SK-N-SH (cell line): ENCODE data around the gene COL5A1. TPM values are rescaled to one million over a fixed set of nuclear protein-coding genes. Genes with fewer than 3 reads are reported as not detected.

Experiments
- CTCF ChIA-PET: fragments of 300-600, 350-600 bp; formaldehyde crosslinking; extraction: SDS; loops from one replicate; lab custom pipeline; 2021; lab: Yijun Ruan, JAX
- POLR2A ChIA-PET: fragments of 350-600 bp; sonication (Branson Sonifier 250); formaldehyde crosslinking; extraction: SDS; loops from one replicate; lab custom pipeline; 2020; ENCODE audit warnings: antibody characterized with exemption, inconsistent platforms; lab: Yijun Ruan, JAX
- DNase-seq: peaks from one replicate; pipeline ENCODE4 v3.0.0; 2012
- H2AFZ ChIP-seq: fragments of 200-600 bp; sonication (generic); 2 replicates; pipeline ENCODE4 v1.8.1; 2016; ENCODE audit warnings: antibody characterized with exemption, mild to moderate bottlenecking, low read depth
- H3F3A ChIP-seq: fragments of 200-600 bp; sonication (generic); replicated peaks from 2 replicates; pipeline ENCODE3; 2016; ENCODE audit warnings: antibody characterized with exemption, mild to moderate bottlenecking; ENCODE audit not compliant: insufficient read depth
- H3K27ac ChIP-seq, 2 experiments: fragments of 200-500 bp in 1 of 2; fragments of 200-600 bp in 1 of 2; sonication (Bioruptor generic) in 1 of 2; sonication (generic), shearing (Covaris generic) in 1 of 2; 2 replicates each; pipeline versions ENCODE4 v1.5.1 to v1.6.1; 2014 to 2016; ENCODE audit warnings: low read depth in 2 of 2, inconsistent platforms in 1 of 2, low read length in 1 of 2, mild to moderate bottlenecking in 1 of 2, mixed read lengths in 1 of 2
- H3K27me3 ChIP-seq: fragments of 200-600 bp; sonication (generic), shearing (Covaris generic); 2 replicates; pipeline ENCODE4 v1.6.1; 2016; ENCODE audit warnings: mixed run types; ENCODE audit not compliant: insufficient read depth
- H3K36me3 ChIP-seq, 2 experiments: fragments of 200-500 bp in 1 of 2; fragments of 200-600 bp in 1 of 2; sonication (Bioruptor generic) in 1 of 2; sonication (generic) in 1 of 2; replicated peaks in 1 of 2; 2 replicates each; pipeline versions ENCODE3 to v1.5.1; 2014 to 2016; ENCODE audit warnings: low read length in 1 of 2, mild to moderate bottlenecking in 1 of 2; ENCODE audit not compliant: insufficient read depth in 2 of 2, control insufficient read depth in 1 of 2
- H3K4me1 ChIP-seq, 2 experiments: fragments of 200-500 bp in 1 of 2; fragments of 200-600 bp in 1 of 2; sonication (Bioruptor generic) in 1 of 2; sonication (generic), shearing (Covaris generic) in 1 of 2; 2 replicates each; pipeline versions ENCODE4 v1.5.1 to v1.6.1; 2014 to 2016; ENCODE audit warnings: low read depth in 1 of 2, low read length in 1 of 2, mixed run types in 1 of 2; ENCODE audit not compliant: insufficient read depth in 2 of 2, control insufficient read depth in 1 of 2
- H3K4me2 ChIP-seq: fragments of 200-600 bp; sonication (generic), shearing (Covaris generic); 2 replicates; pipeline ENCODE4 v1.6.1; 2017; ENCODE audit warnings: mixed run types
- H3K4me3 ChIP-seq, 2 experiments: fragments of 200-500 bp in 1 of 2; fragments of 200-600 bp in 1 of 2; sonication (Bioruptor generic) in 1 of 2; sonication (generic), shearing (Covaris generic) in 1 of 2; 2 replicates each; pipeline versions ENCODE4 v1.5.1 to v1.8.1; 2014 to 2016; ENCODE audit warnings: low read depth in 2 of 2, inconsistent platforms in 1 of 2, low read length in 1 of 2, mild to moderate bottlenecking in 1 of 2, mixed read lengths in 1 of 2, moderate library complexity in 1 of 2
- H3K79me2 ChIP-seq: fragments of 200-600 bp; sonication (generic); 2 replicates; pipeline ENCODE4 v1.8.1; 2017; ENCODE audit warnings: mild to moderate bottlenecking; ENCODE audit not compliant: insufficient read depth
- H3K9ac ChIP-seq: fragments of 200-600 bp; sonication (generic); 2 replicates; pipeline ENCODE4 v1.6.1; 2017; ENCODE audit warnings: mixed run types
- H3K9me2 ChIP-seq: fragments of 200-600 bp; sonication (generic); 2 replicates; pipeline ENCODE4 v1.6.1; 2017; ENCODE audit warnings: mixed run types
- H3K9me3 ChIP-seq: fragments of 200-600 bp; sonication (generic); 2 replicates; pipeline ENCODE4 v1.6.1; 2017; ENCODE audit warnings: mixed run types, mild to moderate bottlenecking, moderate library complexity
- H4K20me1 ChIP-seq: fragments of 200-600 bp; sonication (generic); 2 replicates; pipeline ENCODE4 v1.6.1; 2017; ENCODE audit warnings: mild to moderate bottlenecking, mixed run types; ENCODE audit not compliant: insufficient read depth
- CHD2 ChIP-seq: fragments of 150-350 bp; IDR thresholded peaks from 2 replicates; pipeline ENCODE4 v1.6.1; 2018; ENCODE audit warnings: low read length; ENCODE audit not compliant: partially characterized antibody
- CTCF ChIP-seq: fragments of 200-600 bp; sonication (generic); IDR thresholded peaks from 2 replicates; pipeline ENCODE4 v1.6.1; 2017; ENCODE audit warnings: antibody characterized with exemption, mild to moderate bottlenecking, moderate library complexity
- EP300 ChIP-seq, 2 experiments: IDR thresholded peaks; 2 replicates each; pipeline versions ENCODE4 v1.4.0 to v1.6.1; 2012; ENCODE audit warnings: borderline replicate concordance in 1 of 2, low read depth in 1 of 2, low read length in 1 of 2
- FOXM1 ChIP-seq: IDR thresholded peaks from 2 replicates; pipeline ENCODE4 v1.4.0; 2012; ENCODE audit warnings: low read depth, mild to moderate bottlenecking
- NRF1 ChIP-seq: IDR thresholded peaks from 2 replicates; pipeline ENCODE4 v1.6.1; 2012; ENCODE audit warnings: low read depth, mild to moderate bottlenecking, low read length
- RAD21 ChIP-seq: IDR thresholded peaks from 2 replicates; pipeline ENCODE4 v1.6.1; 2012; ENCODE audit warnings: mild to moderate bottlenecking, low read length
- RCOR1 ChIP-seq: fragments of 150-350 bp; IDR thresholded peaks from 2 replicates; pipeline ENCODE4 v1.6.1; 2017; ENCODE audit warnings: antibody characterized with exemption, low read length
- YY1 ChIP-seq: IDR thresholded peaks from 2 replicates; pipeline ENCODE4 v1.4.0; 2012; ENCODE audit warnings: low read depth, mild to moderate bottlenecking
- whole genome bisulfite sequencing: methylation state at CpG from one replicate; pipeline ENCODE4 v1.1.6; 2017; ENCODE audit warnings: low lambda C conversion rate; 5-methylcytosine and 5-hydroxymethylcytosine counted together
- polyA plus RNA-seq, 3 experiments: library from polyadenylated mRNA; depleted of rRNA; stranded (reverse); fragments of >200 nt; gene quantifications; 2 replicates each; pipeline ENCODE4 v1.2.3, GENCODE V29; 2012

The COL5A1 gene
- polyA plus RNA-seq, 1 of the 3 experiments (the other 2 are of a cell fraction) = 73.8 TPM

GRCh38 chr9:134742822-134743535, 101.4 kb downstream of the COL5A1 start:
- Histone ChIP-seq H3K36me3 (peaks cover 40 to 61% of the 10 kb centered on the region in 2 experiments), H3F3A (peaks cover 82% of the 10 kb centered on the region), H3K9ac (no peak overlapping the region), H3K4me1 (no peaks in the 10 kb centered on the region; a peak in 1 of 4 replicates), H3K27me3 (no peaks in the 10 kb centered on the region), H3K4me3 (no peak overlapping the region), H3K9me2 (no peaks in the 10 kb centered on the region), H4K20me1 (peaks cover 86% of the 10 kb centered on the region), H3K79me2 (peaks cover 16% of the 10 kb centered on the region), H3K4me2 (no peak overlapping the region), H3K27ac (no peak overlapping the region), H3K9me3 (no peaks in the 10 kb centered on the region), H2AFZ (no peak overlapping the region)
- TF ChIP-seq CTCF (peak; percentile 27), EP300 (IDR thresholded peaks at IDR 0.05; ENCODE audit: borderline replicate concordance in 1 of 2, low read depth in 1 of 2, low read length in 1 of 2) (no peak)
- POLR2A ChIA-PET = no interaction called here
- DNase-seq = no peak
- CTCF ChIA-PET = interaction anchor here (0.6 to 15.1 kb wide), 7 partner anchors 8 to 293 kb away, joined by 3 to 348 read pairs (median 5); no protein-coding TSS in a partner anchor
- 89% methylated on average over 16 of the region's 22 CpGs for WGBS

GRCh38 chr9:134743853-134744252, 102.2 kb downstream of the COL5A1 start:
- Histone ChIP-seq H3K4me3 (no peak overlapping the region), H3K9me2 (no peaks in the 10 kb centered on the region), H3K79me2 (peaks cover 22% of the 10 kb centered on the region), H3F3A (peaks cover 83% of the 10 kb centered on the region), H3K36me3 (peaks cover 33 to 65% of the 10 kb centered on the region in 2 experiments), H3K4me2 (no peak overlapping the region), H3K9me3 (no peaks in the 10 kb centered on the region), H3K9ac (no peak overlapping the region), H2AFZ (no peak overlapping the region), H4K20me1 (peaks cover 84% of the 10 kb centered on the region), H3K4me1 (no peaks in the 10 kb centered on the region; a peak in 1 of 4 replicates), H3K27me3 (no peaks in the 10 kb centered on the region), H3K27ac (no peak overlapping the region)
- ChIA-PET POLR2A (no interaction called here), CTCF (interaction anchor here (0.9 to 15.1 kb wide), 2 partner anchors 40 to 294 kb away, joined by 5 to 348 read pairs; no protein-coding TSS in a partner anchor)
- TF ChIP-seq FOXM1 (no peak), RAD21 (no peak), YY1 (no peak), CHD2 (no peak), NRF1 (no peak), RCOR1 (no peak)
- no peak for DNase-seq
- WGBS = 90% methylated on average over 5 of the region's 5 CpGs
